PC-3 (cell line): ENCODE measurements around the gene KRTAP19-2.

ENCODE experiments used
- EZH2 ChIP-seq: fragments of 300-600 bp; sonication (generic); IDR thresholded peaks from one replicate; pipeline ENCODE4 v1.6.1; 2017; ENCODE audit warnings: antibody characterized with exemption, mild to moderate bottlenecking, low read length; ENCODE audit not compliant: unreplicated experiment
- TF ChIP-seq, protein P1 (sequence below): fragments of 300-600 bp; sonication (generic); conservative IDR thresholded peaks from 2 replicates; pipeline ENCODE4 v1.5.1; 2017; ENCODE audit warnings: antibody characterized with exemption, low read depth, mild to moderate bottlenecking, low read length

DNA sequence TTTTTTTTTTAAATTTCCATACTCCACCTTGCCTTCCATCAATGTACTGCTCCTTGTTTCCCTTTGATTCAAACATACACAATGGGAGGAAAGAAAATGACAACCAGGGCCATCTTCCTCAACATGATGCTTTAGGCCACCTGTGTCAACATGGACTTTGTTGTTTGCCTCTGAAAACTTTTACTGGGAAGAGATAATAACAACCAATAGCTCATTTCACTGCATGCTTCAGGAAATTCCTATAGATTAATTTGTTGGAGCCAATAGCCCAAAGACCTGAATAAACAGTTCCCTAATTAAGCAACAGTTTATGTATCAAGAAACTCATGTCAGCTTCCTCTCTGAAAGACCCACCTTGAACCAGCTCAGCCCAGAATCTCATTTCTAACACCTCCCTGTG is 44.0 kb downstream of the KRTAP19-2 start:
- TF ChIP-seq, protein P1, sequence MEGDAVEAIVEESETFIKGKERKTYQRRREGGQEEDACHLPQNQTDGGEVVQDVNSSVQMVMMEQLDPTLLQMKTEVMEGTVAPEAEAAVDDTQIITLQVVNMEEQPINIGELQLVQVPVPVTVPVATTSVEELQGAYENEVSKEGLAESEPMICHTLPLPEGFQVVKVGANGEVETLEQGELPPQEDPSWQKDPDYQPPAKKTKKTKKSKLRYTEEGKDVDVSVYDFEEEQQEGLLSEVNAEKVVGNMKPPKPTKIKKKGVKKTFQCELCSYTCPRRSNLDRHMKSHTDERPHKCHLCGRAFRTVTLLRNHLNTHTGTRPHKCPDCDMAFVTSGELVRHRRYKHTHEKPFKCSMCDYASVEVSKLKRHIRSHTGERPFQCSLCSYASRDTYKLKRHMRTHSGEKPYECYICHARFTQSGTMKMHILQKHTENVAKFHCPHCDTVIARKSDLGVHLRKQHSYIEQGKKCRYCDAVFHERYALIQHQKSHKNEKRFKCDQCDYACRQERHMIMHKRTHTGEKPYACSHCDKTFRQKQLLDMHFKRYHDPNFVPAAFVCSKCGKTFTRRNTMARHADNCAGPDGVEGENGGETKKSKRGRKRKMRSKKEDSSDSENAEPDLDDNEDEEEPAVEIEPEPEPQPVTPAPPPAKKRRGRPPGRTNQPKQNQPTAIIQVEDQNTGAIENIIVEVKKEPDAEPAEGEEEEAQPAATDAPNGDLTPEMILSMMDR, result no peak
- no peak for TF ChIP-seq EZH2
